HCT116 (cell line): Measurements from ENCODE around the gene UVRAG. TPM values are rescaled to one million over a fixed set of nuclear protein-coding genes. Genes with fewer than 3 reads are reported as not detected.

Experiments
- ATAC-seq: fragments of 200-7000 bp; cut with Tn5 transposase; 2 replicates; pipeline ENCODE4 v1.9.1; 2020; ENCODE audit warnings: mild to moderate bottlenecking, moderate library complexity
- BruUV-seq: library from RNA; stranded (reverse); fragments of 400-500 nt; replicated peaks from 2 replicates; lab custom pipeline; 2021; lab: Mats Ljungman, UMichigan
- CTCF ChIA-PET: fragments of 300-600 bp; sonication (Branson Sonifier 250); formaldehyde crosslinking; loops from one replicate; lab custom pipeline; 2021; ENCODE audit warnings: antibody characterized with exemption; lab: Charles Lee
- POLR2A ChIA-PET: fragments of 300-600, 350-600 bp; sonication (Branson Sonifier 250); formaldehyde crosslinking; loops from one replicate; lab custom pipeline; 2021; ENCODE audit warnings: antibody characterized with exemption; lab: Charles Lee
- RAD21 ChIA-PET, 2 experiments: fragments of 300-600 bp; sonication (Branson Sonifier 250); formaldehyde crosslinking; loops; one replicate each; lab custom pipeline; 2023; ENCODE audit warnings: low total read pairs in 2 of 2; ENCODE audit not compliant: uncharacterized antibody in 2 of 2, unreplicated experiment in 2 of 2, low non-redundant PET in 1 of 2; lab: Charles Lee
- DNase-seq: peaks from one replicate; pipeline ENCODE4 v3.0.0-alpha.2; 2010; ENCODE audit warnings: low read depth, low spot score
- H2AFZ ChIP-seq: fragments of 200-600 bp; shearing (Covaris generic), sonication (generic); 2 replicates; pipeline ENCODE4 v1.6.1; 2017; ENCODE audit warnings: low read depth, mixed run types, mixed read lengths, antibody characterized with exemption, low read length; ENCODE audit not compliant: poor library complexity, severe bottlenecking
- H3K27ac ChIP-seq: 2 replicates; pipeline ENCODE4 v1.5.1; 2012; ENCODE audit warnings: low read depth, low read length
- H3K27me3 ChIP-seq: fragments of 200-600 bp; sonication (generic); 2 replicates; pipeline ENCODE4 v1.6.1; 2016; ENCODE audit warnings: mixed run types, low read length, mixed read lengths; ENCODE audit not compliant: insufficient read depth
- H3K36me3 ChIP-seq, 2 experiments: fragments of 200-500 bp in 1 of 2; fragments of 200-600 bp in 1 of 2; sonication (Bioruptor generic) in 1 of 2; sonication (generic) in 1 of 2; 2 replicates each; pipeline versions ENCODE4 v1.5.1 to v1.6.1; 2014 to 2016; ENCODE audit warnings: low read length in 2 of 2, inconsistent platforms in 1 of 2, mixed read lengths in 1 of 2, mixed run types in 1 of 2; ENCODE audit not compliant: insufficient read depth in 2 of 2, control insufficient read depth in 1 of 2
- H3K4me1 ChIP-seq, 2 experiments: fragments of 200-600 bp in 1 of 2; sonication (generic) in 1 of 2; 2 replicates each; pipeline versions ENCODE4 v1.5.1 to v1.6.1; 2012 to 2017; ENCODE audit warnings: low read length in 2 of 2, inconsistent platforms in 1 of 2, mild to moderate bottlenecking in 1 of 2, mixed read lengths in 1 of 2, mixed run types in 1 of 2, moderate library complexity in 1 of 2; ENCODE audit not compliant: insufficient read depth in 2 of 2, control insufficient read depth in 1 of 2
- H3K4me2 ChIP-seq: fragments of 200-600 bp; sonication (generic); 2 replicates; pipeline ENCODE4 v1.6.1; 2017; ENCODE audit warnings: mixed run types, low read length, mixed read lengths
- H3K4me3 ChIP-seq, 2 experiments: fragments of 200-600 bp in 1 of 2; sonication (generic) in 1 of 2; replicated peaks in 1 of 2; 2 replicates each; pipeline ENCODE4 v1.5.1; 2011 to 2016; ENCODE audit warnings: low read length in 2 of 2, control low read depth in 1 of 2, low read depth in 1 of 2, mild to moderate bottlenecking in 1 of 2, mixed read lengths in 1 of 2, mixed run types in 1 of 2
- H3K79me2 ChIP-seq: fragments of 200-600 bp; sonication (generic); 2 replicates; pipeline ENCODE4 v1.6.1; 2017; ENCODE audit warnings: mild to moderate bottlenecking, mixed run types, low read length, moderate library complexity, mixed read lengths; ENCODE audit not compliant: insufficient read depth
- H3K9ac ChIP-seq: fragments of 200-600 bp; sonication (generic); 2 replicates; pipeline ENCODE4 v1.6.1; 2016; ENCODE audit warnings: low read length, mixed read lengths
- H3K9me2 ChIP-seq: fragments of 200-600 bp; sonication (generic), shearing (Covaris generic); 2 replicates; pipeline ENCODE4 v1.6.1; 2017; ENCODE audit warnings: mixed run types, mild to moderate bottlenecking, moderate library complexity; ENCODE audit not compliant: insufficient read depth
- H3K9me3 ChIP-seq, 2 experiments: fragments of 200-500 bp in 1 of 2; fragments of 200-600 bp in 1 of 2; sonication (Bioruptor generic) in 1 of 2; sonication (generic) in 1 of 2; 2 replicates each; pipeline ENCODE4 v1.6.1; 2014 to 2017; ENCODE audit warnings: low read length in 2 of 2, mixed read lengths in 2 of 2, inconsistent platforms in 1 of 2, low read depth in 1 of 2, mild to moderate bottlenecking in 1 of 2, mixed run types in 1 of 2, moderate library complexity in 1 of 2; ENCODE audit not compliant: control insufficient read depth in 1 of 2, insufficient read depth in 1 of 2
- H4K20me1 ChIP-seq: fragments of 200-600 bp; sonication (generic), shearing (Covaris generic); 2 replicates; pipeline ENCODE4 v1.6.1; 2017; ENCODE audit warnings: mixed run types, mild to moderate bottlenecking, moderate library complexity; ENCODE audit not compliant: insufficient read depth
- CBX3 ChIP-seq: IDR thresholded peaks from 2 replicates; pipeline ENCODE4 v1.6.1; 2012; ENCODE audit warnings: low read depth
- CEBPB ChIP-seq: IDR thresholded peaks from 2 replicates; pipeline ENCODE4 v1.6.1; 2012; ENCODE audit warnings: low read depth
- EZH2 ChIP-seq: fragments of 200-600 bp; sonication (generic); IDR thresholded peaks from 2 replicates; pipeline ENCODE4 v1.6.1; 2017; ENCODE audit warnings: antibody characterized with exemption, mixed run types
- JUND ChIP-seq: IDR thresholded peaks from 2 replicates; pipeline ENCODE4 v1.6.1; 2012
- POLR2A ChIP-seq: IDR thresholded peaks from 2 replicates; pipeline ENCODE4 v1.7.0; 2011; ENCODE audit warnings: borderline replicate concordance; ENCODE audit not compliant: insufficient read depth, insufficient read length; ENCODE audit errors: extremely low read depth
- SP1 ChIP-seq: IDR thresholded peaks from 2 replicates; pipeline ENCODE4 v1.6.1; 2012; ENCODE audit warnings: low read depth
- ZBTB33 ChIP-seq: IDR thresholded peaks from 2 replicates; pipeline ENCODE4 v1.6.1; 2011; ENCODE audit warnings: mild to moderate bottlenecking, low read length, moderate library complexity; ENCODE audit not compliant: insufficient replicate concordance; ENCODE audit errors: extremely low read depth
- ZNF274 ChIP-seq: fragments of 200-500 bp; sonication (Bioruptor generic); IDR thresholded peaks from 2 replicates; pipeline ENCODE4 v1.6.1; 2014; ENCODE audit warnings: mild to moderate bottlenecking, low read depth, low read length, inconsistent platforms
- intact Hi-C: fragments of 100-400 bp; cut with micrococcal nuclease; formaldehyde crosslinking; loops from 2 replicates; pipeline ENCODE4 v1.10.0; 2022
- total RNA-seq: library from RNA; stranded (reverse); gene quantifications from one replicate; pipeline ENCODE4 v1.2.1, GENCODE V29; 2021; ENCODE audit not compliant: unreplicated experiment

Gene UVRAG
- total RNA-seq, 1 experiment from 2014 or later: 12.3 TPM

DNA sequence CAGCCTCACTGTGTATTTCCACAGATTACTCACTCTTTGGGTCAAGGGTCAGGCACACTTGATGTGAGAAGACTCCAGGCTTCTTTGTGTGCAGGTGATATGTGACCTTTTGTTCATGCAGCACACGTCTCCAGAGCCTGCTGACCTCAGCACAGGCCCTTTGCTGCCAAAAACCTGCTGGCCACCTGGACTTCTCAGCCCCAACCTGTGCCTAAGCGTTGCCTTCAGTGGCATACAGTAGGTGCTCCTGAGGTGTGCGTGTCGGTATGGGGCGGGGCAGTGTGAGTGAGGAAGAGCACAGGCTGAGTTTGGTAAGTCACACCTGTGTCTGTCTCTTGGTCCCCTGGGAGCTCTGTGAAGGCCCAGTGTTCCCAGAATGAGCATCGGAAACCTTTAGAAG is 333.2 kb downstream of the UVRAG start:
- intact Hi-C loops: no loop called here

More for the DNA sequence above, 333.2 kb downstream of the UVRAG start:
- Histone ChIP-seq H3K36me3 (no peaks in the 10 kb centered on the region), H3K9me3 (no peaks in the 10 kb centered on the region), H3K4me1 (peaks cover 0 to 8% of the 10 kb centered on the region in 2 experiments; a peak in 2 of 4 replicates), H4K20me1 (no peaks in the 10 kb centered on the region), H3K27me3 (no peaks in the 10 kb centered on the region), H3K4me3 (no peak overlapping the region), H3K27ac (no peak overlapping the region), H2AFZ (no peak overlapping the region), H3K9ac (no peak overlapping the region), H3K79me2 (no peaks in the 10 kb centered on the region), H3K4me2 (no peak overlapping the region), H3K9me2 (no peaks in the 10 kb centered on the region)
- ChIA-PET RAD21 (no interaction called here), POLR2A (no interaction called here), CTCF (no interaction called here)
- no peak for DNase-seq
- ATAC-seq: no peak
- TF ChIP-seq JUND (no peak), ZNF274 (no peak), POLR2A (no peak), SP1 (no peak), EZH2 (no peak), ZBTB33 (no peak), CEBPB (no peak), CBX3 (no peak)
- no TSS peak for BruUV-seq
